ENCODE measurements around the gene CSF1R. TPM values are rescaled to one million over a fixed set of nuclear protein-coding genes. Genes with fewer than 3 reads are reported as not detected.

Gene CSF1R
- total RNA-seq, 1 donor, result under 0.01 TPM

- H3K4me3 ChIP-seq (ENCODE audit: low read depth, low read length), result no peak overlapping the region
- TF ChIP-seq CTCF (IDR thresholded peaks at IDR 0.05; ENCODE audit: insufficient read depth, low read length), result no peak
Observed at GRCh38 chr5:150082374-150082773, 4.0 kb downstream of the CSF1R start.

GRCh38 chr5:150081541-150082283, 4.6 kb downstream of the CSF1R start:
- no peak overlapping the region for H3K4me3 ChIP-seq (ENCODE audit: low read depth, low read length)
- TF ChIP-seq CTCF (IDR thresholded peaks at IDR 0.05; ENCODE audit: insufficient read depth, low read length), result no peak
- no peak for DNase-seq (ENCODE audit: low read depth)

More at GRCh38 chr5:150082374-150082773, 4.0 kb downstream of the CSF1R start:
- DNase-seq (ENCODE audit: low read depth), result no peak

GRCh38 chr5:150080696-150081435, 5.5 kb downstream of the CSF1R start:
- TF ChIP-seq CTCF (IDR thresholded peaks at IDR 0.05; ENCODE audit: insufficient read depth, low read length), result no peak
- H3K4me3 ChIP-seq (ENCODE audit: low read depth, low read length), result no peak overlapping the region
- no peak for DNase-seq (ENCODE audit: low read depth)

- no peak for DNase-seq (ENCODE audit: low read depth)
- no peak overlapping the region for H3K4me3 ChIP-seq (ENCODE audit: low read depth, low read length)
- TF ChIP-seq CTCF (IDR thresholded peaks at IDR 0.05; ENCODE audit: insufficient read depth, low read length), result no peak
Observed at GRCh38 chr5:150079909-150080461, 6.4 kb downstream of the CSF1R start.

GRCh38 chr5:150078802-150079689, 7.3 kb downstream of the CSF1R start:
- TF ChIP-seq CTCF (IDR thresholded peaks at IDR 0.05; ENCODE audit: insufficient read depth, low read length), result no peak
- DNase-seq (ENCODE audit: low read depth), result no peak
- no peak overlapping the region for H3K4me3 ChIP-seq (ENCODE audit: low read depth, low read length)
